HepG2 (cell line): ENCODE data around the gene BCL2L11.

ENCODE experiments used
- AKAP8 ChIP-seq: sonication (generic); formaldehyde crosslinking; IDR thresholded peaks from 2 replicates; pipeline ENCODE4 v1.5.1; 2020; ENCODE audit warnings: mild to moderate bottlenecking, missing genetic modification reagents
- CREM ChIP-seq, 2 experiments: sonication (generic) in 1 of 2; formaldehyde crosslinking in 1 of 2; IDR thresholded peaks; 2 replicates each; pipeline versions ENCODE4 v1.4.0 to v1.6.1; 2016 to 2020; ENCODE audit warnings: antibody characterized with exemption in 1 of 2, mild to moderate bottlenecking in 1 of 2, missing genetic modification reagents in 1 of 2
- GABPA ChIP-seq, 2 experiments: IDR thresholded peaks; 2 replicates each; pipeline ENCODE4 v1.6.1; 2011 to 2016; ENCODE audit warnings: low read depth in 2 of 2, low read length in 1 of 2, missing biosample characterization in 1 of 2, missing genetic modification characterization in 1 of 2
- HNRNPK ChIP-seq: fragments of 200-400 bp; formaldehyde crosslinking; IDR thresholded peaks from 2 replicates; pipeline ENCODE4 v1.6.1; 2018; ENCODE audit warnings: low read length, low read depth, moderate library complexity, mild to moderate bottlenecking; ENCODE audit not compliant: poor library complexity, severe bottlenecking
- HNRNPL ChIP-seq: fragments of 200-400 bp; formaldehyde crosslinking; IDR thresholded peaks from 2 replicates; pipeline ENCODE4 v1.6.1; 2017; ENCODE audit warnings: mild to moderate bottlenecking, low read depth, low read length
- MAFK ChIP-seq, 2 experiments: IDR thresholded peaks in 1 of 2; conservative IDR thresholded peaks in 1 of 2; 2 replicates each; pipeline ENCODE4 v1.6.1; 2011; ENCODE audit warnings: improper control_type of control experiment in 2 of 2, low read length in 2 of 2
- NCOA1 ChIP-seq: sonication (generic); formaldehyde crosslinking; IDR thresholded peaks from 2 replicates; pipeline ENCODE4 v1.9.0; 2021; ENCODE audit warnings: missing genetic modification reagents
- NFE2L2 ChIP-seq: fragments of 150-350 bp; IDR thresholded peaks from 2 replicates; pipeline ENCODE4 v1.6.1; 2014; ENCODE audit warnings: low read length
- RBAK ChIP-seq: sonication (generic); formaldehyde crosslinking; IDR thresholded peaks from 2 replicates; pipeline ENCODE4 v1.5.1; 2020; ENCODE audit warnings: mild to moderate bottlenecking, missing genetic modification reagents
- TCF7 ChIP-seq: sonication (generic); IDR thresholded peaks from 2 replicates; pipeline ENCODE4 v1.6.1; 2016; ENCODE audit warnings: antibody characterized with exemption, low read depth
- UBTF ChIP-seq: sonication (generic); formaldehyde crosslinking; IDR thresholded peaks from 2 replicates; pipeline ENCODE4 v1.4.0; 2020; ENCODE audit warnings: mild to moderate bottlenecking, missing genetic modification reagents
- YY1 ChIP-seq: IDR thresholded peaks from 2 replicates; pipeline ENCODE4 v1.6.1; 2011; ENCODE audit warnings: low read length, low read depth, moderate library complexity, mild to moderate bottlenecking; ENCODE audit not compliant: insufficient read depth, insufficient replicate concordance
- ZNF17 ChIP-seq: sonication (generic); formaldehyde crosslinking; IDR thresholded peaks from 2 replicates; pipeline ENCODE4 v1.5.0; 2020; ENCODE audit warnings: mild to moderate bottlenecking, missing genetic modification reagents
- TF ChIP-seq, protein P1 (sequence below): sonication (generic); formaldehyde crosslinking; conservative IDR thresholded peaks from 2 replicates; pipeline ENCODE4 v1.8.0; 2022; ENCODE audit warnings: low read depth, missing genetic modification reagents

DNA sequence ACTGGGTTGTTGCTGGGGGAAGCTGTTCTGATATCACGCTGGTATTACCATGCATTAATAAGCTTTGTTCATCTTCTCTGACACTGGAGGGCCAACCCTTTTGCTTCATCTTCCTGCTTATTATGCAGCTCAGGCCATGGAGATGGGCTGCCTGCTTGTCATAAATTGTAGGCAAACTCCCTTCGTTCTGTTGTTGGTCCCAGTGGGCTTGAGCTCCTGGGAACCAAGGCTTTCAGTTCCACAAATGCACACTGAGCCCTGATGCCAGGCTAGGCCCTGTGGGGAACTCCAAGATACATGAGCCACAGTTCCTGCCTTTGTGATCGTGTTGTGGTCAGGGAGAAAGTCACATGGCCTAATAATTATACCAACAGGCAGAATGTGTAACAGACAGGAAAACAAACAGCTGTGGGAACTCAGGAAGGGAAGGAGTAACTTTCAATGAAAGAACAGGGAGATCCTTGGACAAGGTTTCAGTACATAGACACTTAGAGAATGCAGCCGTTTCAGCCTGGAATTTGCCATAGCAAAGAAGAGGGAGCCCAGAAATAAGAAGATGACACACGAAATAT, 49.0 kb upstream of the BCL2L11 start:
- no peak for TF ChIP-seq AKAP8 (CRISPR knock-in tag)
- no peak for TF ChIP-seq RBAK
- no peak for TF ChIP-seq TCF7
- no peak for TF ChIP-seq GABPA (IDR thresholded peaks at IDR 0.05; ENCODE audit: low read depth, low read length)
- no peak for TF ChIP-seq GABPA (CRISPR knock-in tag; IDR thresholded peaks at IDR 0.05; ENCODE audit: low read depth)
- no peak for TF ChIP-seq NCOA1 (CRISPR knock-in tag)
- TF ChIP-seq, protein P1, sequence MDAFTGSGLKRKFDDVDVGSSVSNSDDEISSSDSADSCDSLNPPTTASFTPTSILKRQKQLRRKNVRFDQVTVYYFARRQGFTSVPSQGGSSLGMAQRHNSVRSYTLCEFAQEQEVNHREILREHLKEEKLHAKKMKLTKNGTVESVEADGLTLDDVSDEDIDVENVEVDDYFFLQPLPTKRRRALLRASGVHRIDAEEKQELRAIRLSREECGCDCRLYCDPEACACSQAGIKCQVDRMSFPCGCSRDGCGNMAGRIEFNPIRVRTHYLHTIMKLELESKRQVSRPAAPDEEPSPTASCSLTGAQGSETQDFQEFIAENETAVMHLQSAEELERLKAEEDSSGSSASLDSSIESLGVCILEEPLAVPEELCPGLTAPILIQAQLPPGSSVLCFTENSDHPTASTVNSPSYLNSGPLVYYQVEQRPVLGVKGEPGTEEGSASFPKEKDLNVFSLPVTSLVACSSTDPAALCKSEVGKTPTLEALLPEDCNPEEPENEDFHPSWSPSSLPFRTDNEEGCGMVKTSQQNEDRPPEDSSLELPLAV (CRISPR knock-in tag): no peak
- no peak for TF ChIP-seq HNRNPK
- TF ChIP-seq HNRNPL: no peak
- TF ChIP-seq NFE2L2: no peak
- no peak for TF ChIP-seq YY1
- no peak for TF ChIP-seq MAFK (conservative IDR thresholded peaks at IDR 0.05 in 1 of 2, IDR thresholded peaks at IDR 0.05 in 1 of 2; ENCODE audit: low read length in 2 of 2)
- no peak for TF ChIP-seq ZNF17 (CRISPR knock-in tag)
- TF ChIP-seq CREM (IDR thresholded peaks at IDR 0.05): no peak
- no peak for TF ChIP-seq CREM (CRISPR knock-in tag; IDR thresholded peaks at IDR 0.05)
- TF ChIP-seq UBTF (CRISPR knock-in tag): no peak
